Omental fat pad (tissue), 4 donors: ENCODE results near the gene INPP5K. TPM values are rescaled to one million over a fixed set of nuclear protein-coding genes. Genes with fewer than 3 reads are reported as not detected.
"Not testable (repeated sequence)": the region's sequence is repeated elsewhere in the genome, so short reads cannot be mapped to it uniquely, and the experiment has no call there.

Experiments
- ATAC-seq: fragments of 150-250 bp; one replicate; pipeline ENCODE4 v1.9.1; 2016; ENCODE audit warnings: mild to moderate bottlenecking, moderate library complexity; ENCODE audit not compliant: low FRiP score
- DNase-seq: peaks from one replicate; pipeline ENCODE4 v3.0.0-alpha.2; 2019; ENCODE audit warnings: low spot score
- CTCF ChIP-seq, 3 donors: fragments of 450-650 bp; IDR thresholded peaks; one replicate each; pipeline ENCODE4 v1.5.1; 2016 to 2017; ENCODE audit warnings: antibody characterized with exemption in 3 of 3, mild to moderate bottlenecking in 3 of 3, moderate library complexity in 2 of 3
- total RNA-seq, 4 donors: library from RNA; depleted of rRNA; stranded (reverse); fragments of >200 nt; gene quantifications; one replicate each; pipeline ENCODE4 v1.1.0, GENCODE V29; 2016

Gene INPP5K
- total RNA-seq: 100 to 1,000 TPM; 103 to 279 (median 153) TPM

- TF ChIP-seq CTCF (IDR thresholded peaks at IDR 0.05): no peak
- peak; percentile 93 for ATAC-seq
- peak; percentile 86 for DNase-seq
Observed at GRCh38 chr17:1516388-1517161, at the start of gene INPP5K. Gene INPP5K (minus strand): TSS chr17:1516612. CDS start chr17:1516499, 113 bp downstream.

- ATAC-seq: no peak
- TF ChIP-seq CTCF (IDR thresholded peaks at IDR 0.05): no peak
- no peak for DNase-seq
Observed at GRCh38 chr17:1565877-1566276, 49.5 kb upstream of the INPP5K start.

GRCh38 chr17:1563786-1564613, 47.6 kb upstream of the INPP5K start:
- no peak for DNase-seq
- ATAC-seq: no peak
- TF ChIP-seq CTCF (IDR thresholded peaks at IDR 0.05): no peak

GRCh38 chr17:1563471-1563785, 47.0 kb upstream of the INPP5K start:
- DNase-seq, ATAC-seq: not testable (repeated sequence)

- TF ChIP-seq CTCF (IDR thresholded peaks at IDR 0.05): no peak
- no peak for DNase-seq
- peak; percentile 40 for ATAC-seq
Observed at GRCh38 chr17:1562176-1562643, 45.8 kb upstream of the INPP5K start.

- no peak for TF ChIP-seq CTCF (IDR thresholded peaks at IDR 0.05)
- peak; percentile 34 for ATAC-seq
- no peak for DNase-seq
Observed at GRCh38 chr17:1561420-1562175, 45.2 kb upstream of the INPP5K start.

- no peak for TF ChIP-seq CTCF (IDR thresholded peaks at IDR 0.05)
- ATAC-seq (no peak), DNase-seq (no peak)
Observed at GRCh38 chr17:1560858-1561355, 44.5 kb upstream of the INPP5K start.
